ENCODE results near the gene CXCL6.

DNA sequence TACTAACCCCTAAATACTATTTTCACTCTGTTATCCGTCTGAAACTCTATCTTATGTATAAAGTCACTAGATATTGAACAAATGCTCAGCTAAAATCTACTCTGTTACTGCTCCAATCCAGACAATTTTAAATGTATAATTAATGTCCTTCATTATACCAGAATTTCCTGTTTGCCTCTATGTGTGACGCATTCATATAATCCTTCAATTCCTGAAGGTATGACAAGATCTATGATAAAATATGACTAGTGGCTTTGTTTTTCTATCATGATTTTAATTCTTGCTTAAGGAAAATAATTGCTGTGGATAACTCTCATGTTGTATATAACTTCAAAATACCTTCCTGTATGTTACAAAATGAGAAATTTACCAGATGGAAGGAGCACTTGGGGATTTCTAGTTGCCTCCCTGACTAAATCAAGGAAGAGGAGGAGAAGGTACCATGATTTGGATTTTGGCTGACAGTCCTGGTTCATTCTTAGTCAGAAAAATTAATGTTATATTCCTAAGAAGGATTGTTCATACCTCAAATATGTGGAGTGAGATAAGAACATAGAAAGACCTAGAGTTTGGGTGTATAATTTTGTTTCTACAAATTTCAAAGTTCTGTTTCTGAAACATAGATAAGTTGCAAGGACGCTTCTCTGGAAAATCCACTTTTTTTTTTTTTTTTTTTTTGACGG is 4.9 kb downstream of the CXCL6 start:
- TF ChIP-seq, protein P1, sequence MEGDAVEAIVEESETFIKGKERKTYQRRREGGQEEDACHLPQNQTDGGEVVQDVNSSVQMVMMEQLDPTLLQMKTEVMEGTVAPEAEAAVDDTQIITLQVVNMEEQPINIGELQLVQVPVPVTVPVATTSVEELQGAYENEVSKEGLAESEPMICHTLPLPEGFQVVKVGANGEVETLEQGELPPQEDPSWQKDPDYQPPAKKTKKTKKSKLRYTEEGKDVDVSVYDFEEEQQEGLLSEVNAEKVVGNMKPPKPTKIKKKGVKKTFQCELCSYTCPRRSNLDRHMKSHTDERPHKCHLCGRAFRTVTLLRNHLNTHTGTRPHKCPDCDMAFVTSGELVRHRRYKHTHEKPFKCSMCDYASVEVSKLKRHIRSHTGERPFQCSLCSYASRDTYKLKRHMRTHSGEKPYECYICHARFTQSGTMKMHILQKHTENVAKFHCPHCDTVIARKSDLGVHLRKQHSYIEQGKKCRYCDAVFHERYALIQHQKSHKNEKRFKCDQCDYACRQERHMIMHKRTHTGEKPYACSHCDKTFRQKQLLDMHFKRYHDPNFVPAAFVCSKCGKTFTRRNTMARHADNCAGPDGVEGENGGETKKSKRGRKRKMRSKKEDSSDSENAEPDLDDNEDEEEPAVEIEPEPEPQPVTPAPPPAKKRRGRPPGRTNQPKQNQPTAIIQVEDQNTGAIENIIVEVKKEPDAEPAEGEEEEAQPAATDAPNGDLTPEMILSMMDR (IDR thresholded peaks at IDR 0.05): no peak
- TF ChIP-seq POLR2A (IDR thresholded peaks at IDR 0.05) (no peak), EP300 (IDR thresholded peaks at IDR 0.05) (no peak)
